ENCODE data around the gene KBTBD3.

DNA sequence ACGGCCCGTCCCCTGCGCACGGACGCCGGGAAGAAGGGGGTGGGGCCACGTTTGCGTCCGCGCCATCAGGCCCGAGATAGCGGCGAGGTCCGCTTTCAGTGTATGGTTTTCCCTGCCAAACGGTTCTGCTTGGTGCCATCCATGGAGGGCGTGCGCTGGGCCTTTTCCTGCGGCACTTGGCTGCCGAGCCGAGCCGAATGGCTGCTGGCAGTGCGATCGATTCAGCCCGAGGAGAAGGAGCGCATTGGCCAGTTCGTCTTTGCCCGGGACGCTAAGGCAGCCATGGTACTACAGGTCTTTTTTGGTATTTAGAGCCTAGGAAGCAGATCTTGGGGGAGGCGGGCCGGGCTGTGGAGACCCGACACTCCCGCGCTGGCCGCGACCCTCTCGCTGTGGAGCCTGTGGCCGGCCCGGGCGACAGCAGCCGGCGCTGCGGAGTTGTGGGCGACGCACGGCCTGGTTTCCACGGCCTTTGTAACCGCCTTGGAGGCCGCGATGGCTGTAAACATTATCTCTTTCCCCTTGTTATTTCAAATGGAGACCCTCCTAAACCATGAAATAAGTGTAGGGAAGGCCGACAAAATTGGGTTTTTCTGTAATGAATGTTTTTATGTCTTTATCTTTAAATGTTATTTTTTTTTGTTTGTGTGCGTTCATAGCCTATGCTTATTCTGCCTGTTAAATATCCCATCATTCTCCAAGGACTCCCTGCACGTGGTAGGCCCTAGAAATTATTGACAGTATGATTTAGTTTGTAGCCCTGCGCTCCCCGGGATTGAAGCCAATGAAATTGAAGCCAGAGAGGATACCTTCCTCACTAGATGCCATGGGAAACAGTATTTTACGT is 685 bp upstream of the KBTBD3 start, which contains the start of gene AASDHPPT:
- peak; percentile 46 for TF ChIP-seq POLR2A (IDR thresholded peaks at IDR 0.05; ENCODE audit: low read depth)
- TF ChIP-seq EP300 (IDR thresholded peaks at IDR 0.05): no peak

Measured in esophagus muscularis mucosa (tissue), 2 donors.